Gastroesophageal sphincter (tissue), 3 donors: Measurements from ENCODE around the gene SP110.

Experiments used
- POLR2A ChIP-seq, 2 donors: fragments of 450-650 bp; IDR thresholded peaks; one replicate each; pipeline ENCODE4 v1.6.1; 2017; ENCODE audit warnings: antibody characterized with exemption in 2 of 2, mild to moderate bottlenecking in 2 of 2, moderate library complexity in 1 of 2
- TF ChIP-seq, protein P1 (sequence below), 4 experiments: fragments of 200-600 bp in 2 of 4; fragments of 450-650 bp in 2 of 4; sonication (generic) in 1 of 4; IDR thresholded peaks; one replicate each; pipeline ENCODE4 v1.5.1; 2017 to 2019; ENCODE audit warnings: antibody characterized with exemption in 4 of 4, mild to moderate bottlenecking in 2 of 4, moderate library complexity in 2 of 4

DNA sequence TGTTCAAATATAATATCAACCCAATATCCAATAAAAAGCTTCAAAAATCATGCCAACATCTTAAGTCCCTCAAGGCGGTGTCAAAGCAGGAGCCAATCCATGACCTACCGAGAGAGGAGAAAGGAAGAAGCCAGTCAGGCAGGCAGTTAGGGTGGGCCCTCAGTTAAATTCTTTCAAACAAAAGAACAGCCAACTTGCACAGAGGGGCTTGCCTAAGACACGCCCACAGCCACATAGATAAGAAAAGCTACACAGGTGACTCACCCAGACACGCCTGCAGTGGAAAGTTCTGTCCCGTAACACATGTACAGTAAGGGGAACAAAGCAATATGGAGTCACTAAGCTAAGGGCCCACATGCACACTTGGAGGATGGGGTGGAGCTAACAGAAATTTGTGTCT is 61.3 kb downstream of the SP110 start:
- TF ChIP-seq, protein P1, sequence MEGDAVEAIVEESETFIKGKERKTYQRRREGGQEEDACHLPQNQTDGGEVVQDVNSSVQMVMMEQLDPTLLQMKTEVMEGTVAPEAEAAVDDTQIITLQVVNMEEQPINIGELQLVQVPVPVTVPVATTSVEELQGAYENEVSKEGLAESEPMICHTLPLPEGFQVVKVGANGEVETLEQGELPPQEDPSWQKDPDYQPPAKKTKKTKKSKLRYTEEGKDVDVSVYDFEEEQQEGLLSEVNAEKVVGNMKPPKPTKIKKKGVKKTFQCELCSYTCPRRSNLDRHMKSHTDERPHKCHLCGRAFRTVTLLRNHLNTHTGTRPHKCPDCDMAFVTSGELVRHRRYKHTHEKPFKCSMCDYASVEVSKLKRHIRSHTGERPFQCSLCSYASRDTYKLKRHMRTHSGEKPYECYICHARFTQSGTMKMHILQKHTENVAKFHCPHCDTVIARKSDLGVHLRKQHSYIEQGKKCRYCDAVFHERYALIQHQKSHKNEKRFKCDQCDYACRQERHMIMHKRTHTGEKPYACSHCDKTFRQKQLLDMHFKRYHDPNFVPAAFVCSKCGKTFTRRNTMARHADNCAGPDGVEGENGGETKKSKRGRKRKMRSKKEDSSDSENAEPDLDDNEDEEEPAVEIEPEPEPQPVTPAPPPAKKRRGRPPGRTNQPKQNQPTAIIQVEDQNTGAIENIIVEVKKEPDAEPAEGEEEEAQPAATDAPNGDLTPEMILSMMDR (IDR thresholded peaks at IDR 0.05), result no peak
- no peak for TF ChIP-seq POLR2A (IDR thresholded peaks at IDR 0.05)
